Activated CD4-positive, alpha-beta T cell treated with anti-CD3 and anti-CD28 coated beads, Interleukin-2, amount 10 ng/mL, durations not matched to agents 24 days and 14 days (primary cell): Measurements from ENCODE around the gene ANKMY1. TPM values are rescaled to one million over a fixed set of nuclear protein-coding genes. Genes with fewer than 3 reads are reported as not detected.

ENCODE experiments used
- DNase-seq: peaks from one replicate; pipeline ENCODE4 v3.0.0; 2022
- H3K27ac Mint-ChIP-seq: one replicate; pipeline ENCODE4 v1.8.0; 2022; ENCODE audit warnings: mild to moderate bottlenecking, mixed read lengths
- H3K27me3 Mint-ChIP-seq: one replicate; pipeline ENCODE4 v1.8.0; 2022; ENCODE audit warnings: mixed read lengths
- H3K36me3 Mint-ChIP-seq: one replicate; pipeline ENCODE4 v1.8.0; 2022; ENCODE audit warnings: low read depth, mild to moderate bottlenecking, mixed read lengths
- H3K4me1 Mint-ChIP-seq: one replicate; pipeline ENCODE4 v1.8.0; 2021; ENCODE audit warnings: mixed read lengths
- H3K4me3 Mint-ChIP-seq: one replicate; pipeline ENCODE4 v1.8.0; 2022; ENCODE audit warnings: mild to moderate bottlenecking, moderate library complexity, mixed read lengths
- H3K9me3 Mint-ChIP-seq: one replicate; pipeline ENCODE4 v1.8.0; 2021; ENCODE audit warnings: mixed read lengths
- intact Hi-C: fragments of 100-400 bp; cut with micrococcal nuclease; formaldehyde crosslinking; loops from one replicate; pipeline ENCODE4 v1.15.1; 2023
- total RNA-seq: library from RNA; stranded (reverse); gene quantifications from 2 replicates; pipeline ENCODE4 v1.2.3, GENCODE V29; 2022

The ANKMY1 gene
- total RNA-seq, 1 donor from 2014 or later: 24.8 TPM

- intact Hi-C loops: loop anchor here (2.0 to 5.0 kb wide), 2 partner anchors 32 to 132 kb away; partner anchors contain the start of gene RNPEPL1
- Mint-ChIP-seq H3K4me3 (peak overlapping the region; percentile 84), H3K27ac (peak overlapping the region; percentile 83), H3K36me3 (no peaks in the 10 kb centered on the region), H3K27me3 (peaks cover 12% of the 10 kb centered on the region), H3K4me1 (peaks cover 13% of the 10 kb centered on the region), H3K9me3 (no peaks in the 10 kb centered on the region)
- DNase-seq: peak; percentile 98
Measured at GRCh38 chr2:240434728-240435456, 122.9 kb downstream of the ANKMY1 start.

- Mint-ChIP-seq H3K4me3 (peak overlapping the region; percentile 84), H3K27me3 (peaks cover 12% of the 10 kb centered on the region), H3K27ac (peak overlapping the region; percentile 83), H3K9me3 (no peaks in the 10 kb centered on the region), H3K36me3 (no peaks in the 10 kb centered on the region), H3K4me1 (peaks cover 13% of the 10 kb centered on the region)
- intact Hi-C loops: loop anchor here (2.0 kb wide), 1 partner anchor 31 kb away; no protein-coding TSS in a partner anchor
- DNase-seq: no peak
Measured at GRCh38 chr2:240433973-240434727, 123.6 kb downstream of the ANKMY1 start.

GRCh38 chr2:240432820-240433801 lies 124.7 kb downstream of the ANKMY1 start:
- peak overlapping the region; percentile 84 for H3K4me3 Mint-ChIP-seq
- intact Hi-C loops: no loop called here
- H3K9me3 Mint-ChIP-seq: no peaks in the 10 kb centered on the region
- H3K27ac Mint-ChIP-seq: peak overlapping the region; percentile 16
- H3K27me3 Mint-ChIP-seq: peaks cover 16% of the 10 kb centered on the region
- H3K4me1 Mint-ChIP-seq: peaks cover 18% of the 10 kb centered on the region
- H3K36me3 Mint-ChIP-seq: no peaks in the 10 kb centered on the region
- no peak for DNase-seq

DNA sequence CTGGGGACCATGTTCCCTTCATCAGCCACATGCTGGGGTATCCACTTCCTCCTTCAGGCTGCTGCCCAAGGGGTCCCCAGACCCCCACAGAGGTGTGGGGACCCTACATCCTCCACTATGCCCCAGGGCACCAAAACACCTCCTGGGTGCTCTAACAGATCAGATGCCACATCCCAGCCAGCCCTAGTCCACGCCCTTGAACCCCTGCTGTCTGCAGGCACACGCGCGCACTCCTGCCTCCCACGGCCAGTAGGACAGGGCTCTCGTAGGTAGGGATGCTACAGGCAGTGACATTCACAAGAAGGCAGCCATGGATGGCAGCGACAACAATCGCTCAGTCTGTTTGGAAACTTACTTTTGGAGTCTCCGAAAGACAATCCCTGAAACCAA lies 125.4 kb downstream of the ANKMY1 start:
- Mint-ChIP-seq H3K4me1 (peaks cover 19% of the 10 kb centered on the region), H3K4me3 (no peak overlapping the region), H3K27ac (no peak overlapping the region), H3K9me3 (no peaks in the 10 kb centered on the region), H3K36me3 (no peaks in the 10 kb centered on the region), H3K27me3 (peaks cover 10% of the 10 kb centered on the region)
- DNase-seq: no peak
- intact Hi-C loops: no loop called here

DNA sequence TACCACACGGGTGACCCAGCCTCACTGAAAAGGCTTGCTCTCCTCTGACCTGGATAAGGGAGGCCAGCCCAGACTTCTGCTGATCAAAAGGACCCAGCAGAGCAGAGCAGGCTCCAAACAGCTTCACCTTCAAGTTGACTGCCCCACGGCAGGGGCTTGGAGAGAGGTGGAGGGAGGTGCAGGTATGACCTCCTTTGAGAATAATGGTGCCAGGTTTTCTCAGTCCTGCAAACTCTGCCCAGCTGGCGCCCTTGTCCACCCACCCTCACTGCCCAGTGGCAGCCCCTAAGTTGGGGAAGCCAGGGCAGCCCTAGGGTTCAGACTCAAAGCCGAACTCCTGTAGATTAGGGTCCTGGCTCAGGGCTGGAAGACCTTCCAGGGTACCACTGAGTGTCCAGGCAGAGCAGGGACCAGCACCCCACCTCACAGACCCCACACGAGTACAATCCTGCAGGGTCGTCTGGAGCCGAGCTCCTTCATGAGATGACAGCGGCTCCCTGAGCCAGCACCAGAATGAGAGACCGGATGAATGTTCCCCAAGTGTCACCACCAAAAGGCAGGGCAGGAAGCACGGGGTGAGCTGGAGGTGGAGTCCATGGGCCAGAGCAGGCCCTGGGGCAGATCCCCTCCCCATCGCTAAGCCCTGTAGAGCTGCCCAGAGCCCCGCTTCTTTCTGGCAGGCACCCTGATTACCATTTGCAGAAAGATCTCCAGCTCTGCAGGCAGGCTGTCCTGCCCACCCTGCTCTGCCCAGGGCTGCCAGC lies 125.9 kb downstream of the ANKMY1 start:
- Mint-ChIP-seq H3K4me1 (peaks cover 21% of the 10 kb centered on the region), H3K27me3 (peaks cover 7% of the 10 kb centered on the region), H3K9me3 (no peaks in the 10 kb centered on the region), H3K36me3 (peaks cover under 1% of the 10 kb centered on the region), H3K4me3 (no peak overlapping the region), H3K27ac (no peak overlapping the region)
- DNase-seq: no peak
- intact Hi-C loops: no loop called here

DNA sequence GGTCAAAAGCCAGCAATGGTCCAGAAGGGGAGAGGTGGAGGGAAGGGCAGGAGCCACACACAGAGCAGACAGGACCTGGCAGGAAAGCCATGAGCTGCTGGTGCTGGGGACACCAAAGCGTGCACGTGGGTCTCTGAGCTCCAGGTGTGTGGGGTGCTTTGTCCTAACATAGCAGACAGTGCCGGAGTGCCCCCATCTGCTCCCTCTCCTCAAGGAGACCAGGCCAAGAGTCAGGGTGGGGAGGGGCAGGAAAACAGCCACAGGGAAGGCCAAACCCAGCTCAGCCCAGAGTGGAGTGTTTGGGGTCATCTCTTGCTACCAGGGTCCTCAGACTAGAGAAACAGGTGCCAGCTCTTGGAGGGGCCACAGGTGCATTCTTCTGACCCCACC lies 126.5 kb downstream of the ANKMY1 start:
- intact Hi-C loops: no loop called here
- peaks cover 24% of the 10 kb centered on the region for H3K4me1 Mint-ChIP-seq
- no peak for DNase-seq

DNA sequence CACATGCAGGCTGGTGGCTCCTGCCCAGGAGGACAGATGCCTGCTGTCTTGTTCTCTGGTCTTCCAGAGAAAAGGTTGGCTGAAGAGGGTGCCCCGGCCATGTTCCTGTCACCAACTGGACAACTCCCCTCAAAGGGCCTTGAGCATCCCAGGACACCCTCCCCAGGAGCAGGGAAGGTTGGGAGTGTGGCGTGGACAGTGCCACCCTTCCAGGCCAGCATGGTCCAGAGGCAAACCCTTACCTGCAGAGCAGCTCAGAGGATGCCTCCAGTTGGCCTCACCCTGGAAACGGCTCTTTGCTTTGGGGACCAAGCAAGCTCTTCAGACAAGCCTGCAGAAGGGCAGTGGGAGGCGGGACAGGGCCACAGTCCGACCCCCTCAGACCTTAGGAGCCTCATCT lies 127.2 kb downstream of the ANKMY1 start:
- peaks cover 12% of the 10 kb centered on the region for H3K27me3 Mint-ChIP-seq
- H3K36me3 Mint-ChIP-seq: peaks cover 3% of the 10 kb centered on the region
- no peak overlapping the region for H3K4me3 Mint-ChIP-seq
- H3K27ac Mint-ChIP-seq: no peak overlapping the region
- no peak for DNase-seq
- H3K9me3 Mint-ChIP-seq: no peaks in the 10 kb centered on the region
- intact Hi-C loops: no loop called here
- H3K4me1 Mint-ChIP-seq: peaks cover 24% of the 10 kb centered on the region

More for the DNA sequence above, 126.5 kb downstream of the ANKMY1 start:
- Mint-ChIP-seq H3K4me3 (no peak overlapping the region), H3K9me3 (no peaks in the 10 kb centered on the region), H3K27me3 (peaks cover 12% of the 10 kb centered on the region), H3K27ac (no peak overlapping the region), H3K36me3 (peaks cover 3% of the 10 kb centered on the region)

GRCh38 chr2:240429872-240430491 lies 127.8 kb downstream of the ANKMY1 start:
- intact Hi-C loops: no loop called here
- Mint-ChIP-seq H3K36me3 (peaks cover 3% of the 10 kb centered on the region), H3K27me3 (peaks cover 12% of the 10 kb centered on the region), H3K4me3 (no peak overlapping the region), H3K9me3 (no peaks in the 10 kb centered on the region), H3K27ac (no peak overlapping the region), H3K4me1 (peaks cover 24% of the 10 kb centered on the region)
- DNase-seq: no peak

Other genes starting within 250 kb of the ANKMY1 start
- 5.9 and 6.6 TPM in 2 replicates for gene GPC1, start 122.3 kb downstream of the ANKMY1 start, total RNA-seq
- 6.3 and 7.9 TPM in 2 replicates for gene DUSP28, start 2.4 kb upstream of the ANKMY1 start, total RNA-seq
- gene RNPEPL1, start 10.5 kb upstream of the ANKMY1 start, total RNA-seq: 59.1 and 60.7 TPM in 2 replicates
- gene CAPN10, start 28.7 kb upstream of the ANKMY1 start, total RNA-seq: 48.4 and 51.9 TPM in 2 replicates
- gene GPR35, start 67.5 kb upstream of the ANKMY1 start, total RNA-seq: 7.1 and 8.7 TPM in 2 replicates
- gene AQP12B, start 124.9 kb upstream of the ANKMY1 start, total RNA-seq: not detected in 2 replicates
- not detected in 2 replicates for gene AQP12A, start 133.9 kb upstream of the ANKMY1 start, total RNA-seq